HFFc6 (cell line): Measurements from ENCODE around the gene SLC16A1. TPM values are rescaled to one million over a fixed set of nuclear protein-coding genes. Genes with fewer than 3 reads are reported as not detected.

Experiments
- DNase-seq: peaks from one replicate; pipeline ENCODE4 v3.0.0-alpha.2; 2018
- H3K27ac Mint-ChIP-seq: 2 replicates; pipeline ENCODE4 v1.8.0; 2020; ENCODE audit warnings: mild to moderate bottlenecking, mixed read lengths
- H3K27me3 Mint-ChIP-seq: 2 replicates; pipeline ENCODE4 v1.8.0; 2021; ENCODE audit warnings: mild to moderate bottlenecking, moderate library complexity, mixed read lengths; ENCODE audit not compliant: insufficient read depth
- H3K36me3 Mint-ChIP-seq: 2 replicates; pipeline ENCODE4 v1.8.0; 2021; ENCODE audit warnings: low read depth, mixed read lengths
- H3K4me1 Mint-ChIP-seq: 2 replicates; pipeline ENCODE4 v1.8.0; 2020; ENCODE audit warnings: low read depth, mixed read lengths
- H3K4me3 Mint-ChIP-seq: 2 replicates; pipeline ENCODE4 v1.8.0; 2020; ENCODE audit warnings: mild to moderate bottlenecking, moderate library complexity, mixed read lengths
- H3K9me3 Mint-ChIP-seq: 2 replicates; pipeline ENCODE4 v1.8.0; 2020; ENCODE audit warnings: mild to moderate bottlenecking, mixed read lengths
- CTCF ChIP-seq: fragments of 200-600 bp; sonication (generic); IDR thresholded peaks from 2 replicates; pipeline ENCODE4 v1.5.0; 2021; ENCODE audit warnings: antibody characterized with exemption, mild to moderate bottlenecking
- total RNA-seq, 6 experiments: library from RNA; stranded (reverse); fragmentation: NEBNext Ultra II Directional; extraction: Animal tissue kit (Norgen Biotek cat#: 25700); gene quantifications; 2 replicates in 1 of 6; 3 replicates in 5 of 6; pipeline ENCODE4 v1.2.3, GENCODE V29; 2021

Gene SLC16A1
- total RNA-seq, 6 experiments from 2014 or later = 61.0 to 95.0 (median 69.4) TPM

GRCh38 chr1:112878321-112878720 is 77.7 kb downstream of the SLC16A1 start:
- Mint-ChIP-seq H3K27me3 (no peaks in the 10 kb centered on the region; the same call in none of the 2 replicates), H3K4me3 (no peak overlapping the region), H3K4me1 (peaks cover 57% of the 10 kb centered on the region), H3K27ac (no peak overlapping the region), H3K36me3 (no peaks in the 10 kb centered on the region), H3K9me3 (no peaks in the 10 kb centered on the region)
- no peak for DNase-seq
- TF ChIP-seq CTCF = no peak

GRCh38 chr1:112877750-112878149 is 78.2 kb downstream of the SLC16A1 start:
- no peaks in the 10 kb centered on the region; the same call in none of the 2 replicates for H3K27me3 Mint-ChIP-seq
- TF ChIP-seq CTCF = no peak
- no peaks in the 10 kb centered on the region for H3K9me3 Mint-ChIP-seq
- DNase-seq = no peak
- no peak overlapping the region for H3K27ac Mint-ChIP-seq
- no peaks in the 10 kb centered on the region for H3K36me3 Mint-ChIP-seq
- H3K4me3 Mint-ChIP-seq = no peak overlapping the region
- peaks cover 60% of the 10 kb centered on the region for H3K4me1 Mint-ChIP-seq

GRCh38 chr1:112876315-112876714 is 79.7 kb downstream of the SLC16A1 start:
- Mint-ChIP-seq H3K4me3 (no peak overlapping the region), H3K27me3 (no peaks in the 10 kb centered on the region; the same call in none of the 2 replicates), H3K9me3 (no peaks in the 10 kb centered on the region), H3K36me3 (no peaks in the 10 kb centered on the region), H3K27ac (no peak overlapping the region), H3K4me1 (peaks cover 52% of the 10 kb centered on the region)
- no peak for DNase-seq
- no peak for TF ChIP-seq CTCF

GRCh38 chr1:112872551-112872962 is 83.4 kb downstream of the SLC16A1 start:
- DNase-seq = no peak
- H3K9me3 Mint-ChIP-seq = no peaks in the 10 kb centered on the region
- H3K27me3 Mint-ChIP-seq = no peaks in the 10 kb centered on the region; the same call in none of the 2 replicates
- H3K4me1 Mint-ChIP-seq = peaks cover 59% of the 10 kb centered on the region
- no peak overlapping the region for H3K4me3 Mint-ChIP-seq
- no peaks in the 10 kb centered on the region for H3K36me3 Mint-ChIP-seq
- H3K27ac Mint-ChIP-seq = peak overlapping the region; percentile 44; the same call in 1 of the 2 replicates
- TF ChIP-seq CTCF = no peak

- no peak overlapping the region for H3K4me3 Mint-ChIP-seq
- no peak overlapping the region for H3K27ac Mint-ChIP-seq
- H3K27me3 Mint-ChIP-seq = no peaks in the 10 kb centered on the region; the same call in 1 of the 2 replicates
- DNase-seq = no peak
- peaks cover 70% of the 10 kb centered on the region for H3K4me1 Mint-ChIP-seq
- no peak for TF ChIP-seq CTCF
- no peaks in the 10 kb centered on the region for H3K9me3 Mint-ChIP-seq
- no peaks in the 10 kb centered on the region for H3K36me3 Mint-ChIP-seq
Observed at GRCh38 chr1:112870887-112871646, 84.9 kb downstream of the SLC16A1 start.
